KOPT-K1 (cell line): ENCODE results near the gene CST11.
"Not testable (repeated sequence)": the region's sequence is repeated elsewhere in the genome, so short reads cannot be mapped to it uniquely, and the experiment has no call there.

Experiments
- H3K27ac ChIP-seq: fragments of 200-600 bp; sonication (generic); 2 replicates; pipeline ENCODE4 v1.5.1; 2016; ENCODE audit warnings: antibody characterized with exemption, mild to moderate bottlenecking, low read depth, low read length; ENCODE audit not compliant: poor library complexity, severe bottlenecking
- H3K36me3 ChIP-seq: fragments of 200-600 bp; sonication (generic); 2 replicates; pipeline ENCODE4 v1.5.1; 2017; ENCODE audit warnings: antibody characterized with exemption, mild to moderate bottlenecking, low read length, moderate library complexity; ENCODE audit not compliant: insufficient read depth
- H3K9me3 ChIP-seq: fragments of 200-600 bp; sonication (generic); 2 replicates; pipeline ENCODE4 v1.5.1; 2017; ENCODE audit warnings: antibody characterized with exemption, low read length, mild to moderate bottlenecking; ENCODE audit not compliant: insufficient read depth, poor library complexity, severe bottlenecking

Gene CST11

GRCh38 chr20:23466961-23467360 is 14.3 kb upstream of the CST11 start:
- peaks cover 28% of the 10 kb centered on the region for H3K9me3 ChIP-seq
- H3K36me3 ChIP-seq, H3K27ac ChIP-seq: not testable (repeated sequence)

GRCh38 chr20:23461180-23461579 is 8.5 kb upstream of the CST11 start:
- Histone ChIP-seq H3K27ac (no peak overlapping the region), H3K9me3 (peaks cover 12% of the 10 kb centered on the region), H3K36me3 (no peaks in the 10 kb centered on the region)

GRCh38 chr20:23459461-23460150 is 6.9 kb upstream of the CST11 start:
- H3K27ac ChIP-seq, result no peak overlapping the region
- no peaks in the 10 kb centered on the region for H3K36me3 ChIP-seq
- H3K9me3 ChIP-seq, result no peaks in the 10 kb centered on the region

GRCh38 chr20:23456873-23457272 is 4.2 kb upstream of the CST11 start:
- peak overlapping the region; percentile 28 for H3K27ac ChIP-seq
- no peaks in the 10 kb centered on the region for H3K9me3 ChIP-seq
- H3K36me3 ChIP-seq, result no peaks in the 10 kb centered on the region

GRCh38 chr20:23456409-23456808 is 3.7 kb upstream of the CST11 start:
- Histone ChIP-seq H3K27ac (peak overlapping the region; percentile 28), H3K36me3 (no peaks in the 10 kb centered on the region), H3K9me3 (no peaks in the 10 kb centered on the region)

- no peaks in the 10 kb centered on the region for H3K9me3 ChIP-seq
- no peaks in the 10 kb centered on the region for H3K36me3 ChIP-seq
- peak overlapping the region; percentile 28 for H3K27ac ChIP-seq
These were observed 3.0 kb upstream of the CST11 start for GRCh38 chr20:23455639-23456038.

GRCh38 chr20:23454816-23455215 is 2.1 kb upstream of the CST11 start:
- no peaks in the 10 kb centered on the region for H3K36me3 ChIP-seq
- no peak overlapping the region for H3K27ac ChIP-seq
- H3K9me3 ChIP-seq, result no peaks in the 10 kb centered on the region

- Histone ChIP-seq H3K36me3 (no peaks in the 10 kb centered on the region), H3K9me3 (no peaks in the 10 kb centered on the region), H3K27ac (no peak overlapping the region)
These were observed 1.2 kb upstream of the CST11 start for GRCh38 chr20:23453549-23454543.

- Histone ChIP-seq H3K27ac (no peak overlapping the region), H3K36me3 (no peaks in the 10 kb centered on the region), H3K9me3 (no peaks in the 10 kb centered on the region)
These were observed 654 bp downstream of the CST11 start for GRCh38 chr20:23451956-23452487.

- H3K9me3 ChIP-seq, result no peaks in the 10 kb centered on the region
- no peaks in the 10 kb centered on the region for H3K36me3 ChIP-seq
- H3K27ac ChIP-seq, result no peak overlapping the region
These were observed 1.8 kb downstream of the CST11 start for GRCh38 chr20:23450877-23451276.

- Histone ChIP-seq H3K27ac (no peak overlapping the region), H3K9me3 (no peaks in the 10 kb centered on the region), H3K36me3 (no peaks in the 10 kb centered on the region)
These were observed 3.3 kb downstream of the CST11 start for GRCh38 chr20:23449421-23449820.

- Histone ChIP-seq H3K36me3 (no peaks in the 10 kb centered on the region), H3K27ac (no peak overlapping the region), H3K9me3 (no peaks in the 10 kb centered on the region)
These were observed 4.5 kb downstream of the CST11 start for GRCh38 chr20:23448167-23448566.

- no peaks in the 10 kb centered on the region for H3K9me3 ChIP-seq
- H3K27ac ChIP-seq, result no peak overlapping the region
- H3K36me3 ChIP-seq, result no peaks in the 10 kb centered on the region
These were observed 6.2 kb downstream of the CST11 start for GRCh38 chr20:23446505-23446904.

GRCh38 chr20:23445596-23446217 is 7.0 kb downstream of the CST11 start:
- no peaks in the 10 kb centered on the region for H3K9me3 ChIP-seq
- H3K36me3 ChIP-seq, result no peaks in the 10 kb centered on the region
- H3K27ac ChIP-seq, result no peak overlapping the region

- H3K27ac ChIP-seq, result no peak overlapping the region
- no peaks in the 10 kb centered on the region for H3K9me3 ChIP-seq
- no peaks in the 10 kb centered on the region for H3K36me3 ChIP-seq
These were observed 7.8 kb downstream of the CST11 start for GRCh38 chr20:23444859-23445258.
